HG02852 (cell line): ENCODE data around the gene AK6.
"Not testable (repeated sequence)": the region's sequence is repeated elsewhere in the genome, so short reads cannot be mapped to it uniquely, and the experiment has no call there.

ENCODE experiments used
- ATAC-seq: cut with Tn5 transposase; IDR thresholded peaks from one replicate; pipeline ENCODE4 v1.9.1; 2021; ENCODE audit warnings: mild to moderate bottlenecking, moderate library complexity; ENCODE audit not compliant: unreplicated experiment

The AK6 gene

DNA sequence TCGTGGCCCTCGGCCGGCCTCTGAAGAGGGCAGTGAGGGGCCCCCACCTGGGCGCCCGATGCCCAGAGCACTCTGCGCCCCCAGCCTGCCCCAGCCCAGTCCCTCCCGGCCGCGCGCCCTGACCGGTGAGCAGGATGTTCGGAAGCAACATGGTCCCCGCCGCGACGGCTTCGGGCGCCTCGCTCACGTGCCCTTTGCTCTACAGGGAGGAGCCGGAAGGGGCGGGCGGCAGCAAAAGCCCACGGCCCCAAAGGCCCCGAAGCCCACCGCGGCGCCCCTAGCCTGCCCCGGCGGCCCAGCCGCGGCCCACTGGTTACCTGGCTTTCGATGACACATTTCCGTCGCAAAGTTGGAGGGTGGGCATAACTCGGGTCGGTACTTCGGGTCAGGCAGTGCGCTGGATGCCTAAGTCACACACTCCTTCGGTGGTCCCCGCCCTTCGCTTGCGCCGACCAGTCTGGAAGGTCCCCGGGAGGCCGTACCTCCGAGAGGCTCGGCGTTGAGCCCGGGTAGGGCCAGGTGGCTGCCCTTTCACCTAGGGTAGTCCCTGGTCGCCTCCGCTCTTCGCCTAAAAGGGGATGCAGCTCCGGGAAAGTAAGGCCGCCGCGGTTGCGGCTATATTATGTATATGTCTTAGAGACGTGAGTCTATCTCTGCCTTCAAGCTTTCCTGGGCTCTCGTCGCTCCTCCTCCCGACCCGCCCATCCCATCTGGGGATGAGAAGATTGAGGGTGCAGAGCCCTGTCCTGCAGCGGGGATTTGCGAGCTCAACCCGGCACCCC is at the start of gene AK6, which contains the start of the genes RAD17 and TAF9:
TSS of gene AK6 (minus strand) at position 181 of the 782 bp plus-strand sequence. CDS start at position 151, 30 bp downstream.
TSS of gene RAD17 (plus strand) at position 479 of the 782 bp plus-strand sequence. CDS start 2,391 bp downstream, outside the sequence.
TSS of gene TAF9 (minus strand) at position 181 of the 782 bp plus-strand sequence. CDS start 3,783 bp downstream, outside the sequence.
- ATAC-seq = peak; percentile 90

DNA sequence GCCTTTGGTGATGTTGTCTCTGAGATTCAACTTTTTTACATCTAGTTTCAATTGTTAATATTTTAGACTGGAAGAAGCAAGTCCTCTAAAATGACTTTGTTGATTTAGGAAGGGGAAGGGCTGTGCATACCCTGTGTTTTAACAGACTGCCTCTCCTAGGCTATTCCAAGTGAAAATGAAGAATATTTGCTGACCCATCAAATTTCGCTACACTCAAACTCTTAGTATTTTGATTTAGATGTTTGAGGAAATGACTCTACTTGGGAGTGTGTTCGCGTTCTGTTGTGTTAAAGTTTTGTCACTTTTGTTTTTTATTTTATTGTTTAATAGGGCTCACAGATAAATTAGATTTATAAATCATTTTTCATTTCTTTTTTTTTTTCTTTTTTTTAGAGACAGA is 49.2 kb upstream of the AK6 start:
- ATAC-seq = no peak

DNA sequence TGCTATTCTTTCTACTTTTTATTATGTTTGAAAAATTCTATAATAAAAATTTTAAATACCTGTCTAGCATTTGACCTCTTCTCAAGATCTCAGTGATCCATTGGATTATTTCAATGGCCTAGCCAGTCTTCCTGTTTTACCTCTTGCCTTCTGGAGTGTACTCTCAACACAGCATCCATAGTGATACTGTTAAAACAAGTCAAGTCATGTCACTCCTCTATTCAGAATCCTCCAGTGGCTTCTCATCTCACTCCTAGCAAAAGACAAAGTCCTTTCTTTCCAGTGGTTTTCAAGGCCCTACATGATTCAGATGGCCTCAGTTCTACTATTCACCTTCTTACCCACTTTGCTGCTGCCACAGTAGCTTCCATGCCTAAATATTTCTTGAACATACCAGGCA is 47.4 kb upstream of the AK6 start:
- no peak for ATAC-seq

DNA sequence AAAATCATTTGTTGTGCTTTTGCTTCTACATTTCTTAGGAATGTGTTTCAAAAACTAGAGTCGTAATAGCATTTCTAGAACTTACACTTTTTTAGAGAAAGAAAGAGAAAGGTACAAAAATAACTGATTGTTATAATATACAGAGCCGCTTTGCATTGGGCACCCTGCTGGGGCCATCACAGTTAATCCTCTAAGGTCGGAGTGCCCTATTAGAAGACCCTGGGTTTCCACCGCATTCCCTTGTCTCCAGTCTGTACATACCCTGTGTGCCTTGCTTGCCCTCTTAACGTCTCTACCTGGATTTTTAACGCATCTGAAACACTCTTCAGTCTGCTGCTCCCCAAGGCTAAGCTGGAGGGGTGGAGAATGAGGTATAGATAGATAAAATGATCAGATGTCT is 46.9 kb upstream of the AK6 start:
- ATAC-seq = no peak

DNA sequence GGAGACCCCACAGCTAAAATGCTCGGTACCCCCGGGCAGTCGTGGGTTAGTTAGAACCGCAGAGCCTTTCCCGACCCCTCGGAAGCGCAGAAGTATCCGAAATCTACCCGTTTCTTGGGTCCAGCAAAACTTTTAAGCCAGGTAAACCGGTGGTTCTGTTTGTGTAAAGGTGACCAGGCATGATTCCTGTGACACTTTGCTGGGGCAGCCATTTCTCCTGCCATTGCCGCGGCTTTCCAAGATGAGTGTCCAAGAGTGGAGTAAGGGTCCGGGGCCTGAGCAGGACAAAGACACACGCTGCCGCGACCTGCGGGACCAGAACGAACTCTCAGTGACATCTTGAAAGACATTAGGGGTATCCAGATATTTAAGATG is 46.3 kb upstream of the AK6 start:
- ATAC-seq = no peak

DNA sequence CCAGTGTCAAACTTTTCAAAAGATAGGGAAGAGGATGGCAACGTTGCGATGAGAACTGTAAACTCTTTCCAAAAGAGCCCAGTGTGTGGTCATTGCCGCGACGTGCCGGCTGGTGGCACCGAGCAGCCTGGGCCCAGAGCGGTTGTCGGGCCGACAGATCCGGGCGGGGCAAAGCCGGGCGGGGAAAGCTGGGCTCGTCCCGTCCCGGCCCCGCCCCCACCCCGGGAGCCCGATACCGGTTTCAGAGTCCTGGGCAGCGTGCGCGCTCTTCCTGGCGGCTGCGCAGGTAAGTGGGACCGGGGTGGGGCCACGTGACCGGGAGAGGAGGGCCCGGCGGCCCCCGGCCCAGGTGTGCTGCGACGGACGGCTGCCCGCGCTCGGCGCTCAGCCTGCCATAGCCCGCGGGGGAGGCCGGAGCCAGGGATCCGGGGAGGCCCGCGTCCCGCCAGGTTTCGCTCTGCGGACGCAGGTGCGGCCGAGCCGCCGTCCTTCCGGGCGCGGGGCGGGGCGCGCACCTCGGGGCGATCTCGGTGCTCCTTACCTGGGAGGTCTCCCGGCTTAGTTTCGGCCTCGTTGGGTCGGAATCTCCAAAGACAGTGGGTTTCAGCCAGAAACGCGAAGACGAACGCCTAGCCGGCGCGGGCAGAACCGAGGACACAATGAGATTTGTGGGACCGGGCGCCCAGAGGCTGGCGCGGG is 45.7 kb upstream of the AK6 start, which contains the start of gene MARVELD2:
TSS of gene MARVELD2 (plus strand) at position 232 of the 699 bp plus-strand sequence. CDS start 4,270 bp downstream, outside the sequence.
- ATAC-seq = peak; percentile 71

DNA sequence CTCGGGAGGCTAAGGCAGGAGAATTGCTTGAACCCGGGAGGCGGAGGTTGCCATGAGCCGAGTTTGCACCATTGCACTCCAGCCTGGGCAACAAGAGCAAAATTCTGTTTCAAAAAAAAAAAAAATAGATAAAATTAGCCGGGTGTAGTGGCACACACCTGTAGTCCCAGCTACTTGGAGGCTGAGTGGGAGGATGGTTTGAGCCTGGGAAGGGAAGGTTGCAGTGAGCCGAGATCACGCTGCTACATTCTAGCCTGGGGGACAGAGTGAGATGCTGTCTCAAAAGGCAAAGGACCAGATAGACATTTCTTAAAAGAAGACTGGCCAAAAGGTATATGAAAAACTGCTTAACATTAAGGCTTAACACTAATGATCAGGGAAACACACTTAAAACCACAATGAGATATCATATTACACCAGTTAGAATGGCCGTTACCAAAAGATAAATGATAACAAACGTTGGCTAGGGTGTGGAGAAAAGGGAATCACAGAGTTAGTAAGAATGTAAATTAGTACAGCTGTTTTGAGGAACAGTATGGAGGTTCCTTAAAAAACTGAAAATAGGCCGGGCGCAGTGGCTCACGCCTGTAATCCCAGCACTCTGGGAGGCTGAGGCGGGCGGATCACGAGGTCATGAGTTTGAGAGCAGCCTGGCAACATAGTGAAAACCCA is 35.5 kb upstream of the AK6 start:
- ATAC-seq = no peak

DNA sequence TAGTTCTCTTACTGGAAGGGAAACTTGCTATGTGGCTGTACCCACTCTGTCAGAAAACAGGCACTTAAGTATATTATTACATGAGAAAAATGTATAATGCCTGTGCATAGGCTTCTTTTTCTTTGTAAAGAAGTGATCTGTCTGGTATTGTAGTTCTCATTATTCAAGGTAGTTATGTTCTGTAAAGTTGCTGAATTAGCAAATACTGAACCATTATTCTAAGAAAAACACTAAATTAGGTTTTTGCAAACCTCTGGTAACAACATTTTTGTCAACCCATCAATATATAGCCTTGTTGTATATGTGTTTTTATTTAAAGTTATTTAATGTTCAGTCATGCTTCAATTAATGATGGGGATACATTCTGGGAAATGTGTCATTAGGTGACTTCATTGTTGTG is 9.1 kb upstream of the AK6 start:
- ATAC-seq = no peak

DNA sequence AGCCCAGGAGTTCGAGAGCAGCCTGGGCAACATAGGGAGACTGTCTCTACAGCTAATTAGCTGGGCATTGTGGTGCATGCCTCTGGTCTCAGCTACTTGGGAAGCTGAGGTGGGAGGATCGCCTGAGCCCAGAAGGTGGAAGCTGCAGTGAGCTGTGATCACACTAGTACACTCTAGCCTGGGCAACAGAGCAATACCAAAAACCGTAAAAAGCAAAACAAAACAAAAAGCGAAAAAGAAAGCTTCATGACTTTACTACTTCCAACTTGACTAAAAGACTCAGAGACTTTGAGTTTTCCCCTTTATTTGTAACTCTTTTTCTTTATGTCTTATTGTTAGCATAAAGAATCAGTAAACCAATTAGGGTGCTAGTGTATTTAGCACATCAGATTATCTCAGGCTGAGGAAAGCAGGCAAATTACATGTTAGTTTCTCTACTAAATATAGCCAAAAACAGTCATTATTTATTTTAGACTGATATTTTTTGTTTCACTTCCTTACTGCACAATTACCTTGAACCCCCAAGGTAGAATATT is 5.7 kb upstream of the AK6 start:
- peak; percentile 79 for ATAC-seq

DNA sequence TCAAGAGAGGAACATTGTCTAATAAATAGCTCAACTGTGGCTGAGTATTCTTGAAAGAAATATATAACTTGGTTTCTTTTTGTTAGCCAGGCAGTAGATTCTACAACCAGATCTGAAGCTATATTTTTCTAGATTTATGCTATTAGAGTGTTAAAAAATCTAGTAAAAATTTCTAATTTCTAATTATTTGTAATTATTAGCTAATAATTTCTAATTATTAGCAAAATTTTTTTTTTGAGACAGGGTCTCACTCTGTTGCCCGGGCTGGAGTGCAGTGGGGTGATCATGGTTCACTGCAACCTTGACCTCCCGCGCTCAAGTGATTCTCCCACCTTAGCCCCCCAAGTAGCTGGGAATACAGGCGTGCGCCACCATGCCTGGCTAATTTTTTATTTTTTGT is 3.1 kb upstream of the AK6 start:
- no peak for ATAC-seq

DNA sequence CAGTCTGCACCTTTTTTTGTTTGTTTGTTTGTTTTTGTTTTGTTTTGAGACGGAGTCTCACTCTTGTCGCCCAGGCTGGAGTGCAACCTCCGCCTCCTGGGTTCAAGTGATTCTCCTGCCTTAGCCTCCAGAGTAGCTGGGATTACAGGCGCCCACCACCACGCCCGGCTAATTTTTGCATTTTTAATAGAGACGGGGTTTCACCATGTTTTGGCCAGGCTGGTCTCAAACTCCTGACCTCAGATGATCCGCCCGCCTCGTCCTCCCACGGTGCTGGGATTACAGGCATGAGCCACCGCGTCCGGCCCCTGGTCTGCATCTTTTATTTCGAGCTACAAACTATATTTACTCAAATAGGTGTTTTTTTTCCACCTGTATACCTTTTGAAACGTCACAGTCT is 1.0 kb upstream of the AK6 start:
- ATAC-seq = not testable (repeated sequence)

DNA sequence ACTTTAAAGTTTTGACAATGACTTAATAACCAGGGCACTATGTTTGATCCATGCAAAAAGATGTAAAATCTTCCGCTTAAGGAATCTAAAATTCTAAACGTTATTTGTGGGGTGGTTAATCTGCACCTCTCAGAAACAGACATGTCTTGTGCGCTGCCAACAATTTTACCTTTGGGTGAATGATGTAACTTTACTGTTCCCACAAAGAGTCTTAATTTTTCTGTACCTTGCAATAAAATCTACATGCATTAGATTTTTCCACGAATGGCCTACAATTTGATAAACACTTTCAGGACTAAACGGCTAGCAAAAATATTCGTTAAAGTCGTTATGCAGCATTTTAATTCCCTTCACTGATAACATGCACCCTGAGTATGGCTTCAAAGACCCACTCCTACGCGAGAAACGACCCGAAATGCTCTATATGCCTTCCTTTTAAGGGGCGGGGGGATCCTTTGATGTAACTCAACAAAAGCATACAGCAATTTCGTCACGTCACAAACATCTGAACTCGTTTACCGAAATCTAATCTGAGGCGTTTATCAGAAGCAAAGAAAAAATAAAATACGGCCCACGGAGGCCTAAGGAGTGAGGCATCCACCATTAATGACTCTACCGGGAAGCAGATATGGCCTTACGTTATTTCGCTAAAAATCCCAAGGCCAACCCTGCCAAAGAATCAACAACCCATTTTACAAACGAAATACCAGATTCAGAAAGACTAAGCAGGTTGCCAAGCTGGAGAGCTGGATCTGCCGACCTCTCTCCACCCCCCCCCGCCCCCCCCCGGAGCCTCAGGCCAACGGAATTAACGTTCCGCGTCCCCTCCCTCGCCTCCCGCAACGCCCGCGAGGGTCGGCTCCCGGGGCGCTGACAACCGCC is 621 bp downstream of the AK6 start:
- ATAC-seq = peak; percentile 30

DNA sequence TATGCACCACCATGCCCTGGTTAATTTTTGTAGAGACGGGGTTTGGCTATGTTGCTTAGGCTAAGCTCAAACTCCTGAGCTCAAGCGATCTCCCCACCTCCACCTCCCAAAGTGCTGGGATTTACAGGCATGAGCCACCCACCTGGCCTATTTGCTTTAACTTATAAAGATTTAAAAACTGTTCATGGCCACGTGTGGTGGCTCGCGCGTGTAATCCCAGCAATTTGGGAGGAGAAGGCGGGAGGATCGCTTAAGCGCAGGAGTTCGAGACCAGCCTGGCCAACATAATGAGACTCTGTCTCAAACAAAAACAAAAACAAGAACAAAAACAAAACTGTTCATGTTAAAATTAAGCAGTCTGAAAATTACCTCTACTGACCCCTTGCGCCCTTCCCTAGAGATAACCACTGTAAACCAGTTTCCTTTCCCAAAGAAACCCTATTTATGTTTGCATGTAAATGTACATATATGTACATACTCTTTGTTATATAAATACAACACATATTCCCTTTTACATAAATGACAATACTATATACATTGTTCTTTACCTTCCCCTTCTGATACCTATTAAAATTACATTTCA is 1.5 kb downstream of the AK6 start:
- no peak for ATAC-seq

DNA sequence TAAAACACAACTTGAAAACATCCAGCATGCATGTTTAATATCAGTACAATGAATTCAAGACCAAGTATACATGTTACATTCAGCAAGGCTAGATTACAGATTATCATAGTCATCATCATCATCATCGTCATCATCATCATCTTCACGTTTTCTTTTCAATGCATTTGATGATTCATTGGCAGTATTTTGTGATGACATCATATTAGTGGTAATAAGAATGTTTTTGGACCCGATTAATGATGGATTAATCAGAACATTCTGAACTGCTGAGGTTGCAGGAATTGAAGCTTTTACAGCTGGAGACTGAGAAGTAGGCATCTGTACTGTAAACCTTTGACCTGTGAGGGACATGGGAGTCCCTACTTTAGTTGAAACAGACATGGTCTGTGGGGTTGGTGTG is 4.5 kb downstream of the AK6 start:
- no peak for ATAC-seq

DNA sequence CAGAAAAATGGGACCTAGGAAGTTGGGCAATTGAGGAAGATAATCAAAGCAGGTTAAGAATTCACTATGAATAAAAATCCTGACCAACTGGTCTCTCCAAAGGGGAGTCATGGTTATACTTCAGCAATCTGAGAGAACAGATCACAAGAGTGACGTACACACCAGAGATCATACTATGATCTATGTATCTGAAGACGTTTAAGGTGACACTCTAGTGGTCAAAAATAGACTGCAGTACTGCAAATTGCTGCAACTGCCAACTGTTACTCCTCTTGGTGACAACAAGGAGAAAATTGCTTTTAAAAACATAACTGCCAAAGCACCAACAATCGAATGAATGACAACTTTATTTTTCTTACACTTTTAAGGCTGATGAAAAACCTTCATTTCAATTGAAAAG is 4.9 kb downstream of the AK6 start:
- ATAC-seq = no peak

DNA sequence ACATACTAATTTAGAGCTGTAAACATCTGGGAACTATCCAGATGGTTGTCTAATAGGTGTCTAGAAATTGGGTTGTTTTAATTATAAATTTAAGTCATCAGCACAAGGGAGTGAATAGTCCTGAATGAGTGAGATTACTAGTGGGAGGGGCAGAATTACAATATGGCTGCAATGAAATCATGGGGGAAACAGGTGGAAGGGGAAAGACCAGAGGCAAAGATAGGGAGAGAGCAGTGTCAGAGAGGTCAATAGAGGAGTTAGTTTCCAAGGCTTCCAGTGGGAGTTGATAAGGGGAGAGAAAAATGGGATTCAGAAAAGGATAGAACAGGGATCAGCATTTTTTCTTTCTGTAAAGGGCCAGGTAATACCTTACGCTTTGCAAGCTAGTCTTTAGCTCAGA is 8.9 kb downstream of the AK6 start:
- no peak for ATAC-seq

DNA sequence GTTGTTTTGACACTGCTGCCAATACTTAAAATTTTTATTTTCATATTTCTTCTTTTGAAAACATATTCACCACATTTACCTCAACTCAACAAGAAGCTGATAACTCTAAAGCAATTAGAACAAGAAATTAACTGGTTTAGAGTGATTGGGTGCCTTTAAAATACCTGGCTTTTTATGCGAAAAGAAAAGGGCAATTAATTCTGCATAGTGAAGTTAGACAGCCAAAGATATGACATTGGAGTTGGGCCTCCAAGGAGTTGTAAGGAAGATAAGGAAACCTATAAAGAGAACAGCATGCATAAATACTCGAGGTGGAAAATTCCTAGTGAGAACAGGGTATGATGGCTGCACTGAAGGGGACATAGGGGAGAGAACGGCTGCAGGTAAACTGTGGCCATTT is 9.6 kb downstream of the AK6 start:
- no peak for ATAC-seq

DNA sequence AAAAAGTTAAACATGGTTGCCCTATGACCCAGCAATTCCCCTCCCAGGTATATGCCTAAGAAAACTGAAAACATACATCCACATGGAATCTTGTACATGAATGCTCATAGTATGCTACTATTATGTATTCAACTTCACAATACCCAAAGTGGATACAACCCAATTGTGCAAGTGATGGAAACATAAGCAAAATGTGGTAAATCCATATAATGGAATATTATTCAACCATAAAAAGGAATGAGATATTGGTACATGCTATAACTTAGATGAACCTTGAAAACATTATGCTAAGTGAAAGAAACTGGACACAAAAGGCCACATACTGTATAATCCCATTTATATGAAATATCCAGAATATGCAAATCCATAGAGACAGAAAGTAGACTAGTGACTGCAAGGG is 18.7 kb downstream of the AK6 start:
- no peak for ATAC-seq

DNA sequence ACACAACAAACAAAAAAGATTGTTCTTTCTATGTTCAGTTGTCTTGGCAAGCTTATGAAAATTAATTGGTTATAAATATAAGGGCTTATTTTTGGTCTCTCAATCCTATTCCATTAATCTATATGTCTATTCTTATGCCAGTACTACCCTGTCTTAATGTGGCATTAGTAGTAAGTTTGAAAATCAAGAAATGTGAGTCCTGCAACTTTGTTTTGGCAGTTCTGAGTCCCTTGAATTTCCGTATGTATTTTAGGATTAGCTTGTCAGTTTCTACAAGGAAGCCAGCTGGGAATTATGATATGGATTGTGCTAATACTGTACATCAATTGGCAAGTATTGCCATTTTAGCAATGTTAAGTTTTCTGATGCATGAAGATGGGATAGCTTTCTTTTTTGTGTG is 26.2 kb downstream of the AK6 start:
- no peak for ATAC-seq
